Activated CD4-positive, alpha-beta memory T cell treated with anti-CD3 and anti-CD28 coated beads for 36 hours (primary cell): ENCODE data around the gene PTPN6. TPM values are rescaled to one million over a fixed set of nuclear protein-coding genes. Genes with fewer than 3 reads are reported as not detected.

Source experiments
- CTCF ChIA-PET: fragments of 350-600 bp; sonication (Branson Sonifier 250); formaldehyde crosslinking; loops from one replicate; lab custom pipeline; 2021; ENCODE audit warnings: antibody characterized with exemption, inconsistent platforms; lab: Charles Lee
- POLR2A ChIA-PET: fragments of 350-600 bp; sonication (Branson Sonifier 250); formaldehyde crosslinking; loops from one replicate; lab custom pipeline; 2021; ENCODE audit warnings: antibody characterized with exemption; lab: Charles Lee
- DNase-seq: peaks from one replicate; pipeline ENCODE4 v3.0.0-alpha.2; 2020
- H3K27ac Mint-ChIP-seq: one replicate; pipeline ENCODE4 v1.8.0; 2021; ENCODE audit warnings: mixed read lengths
- H3K27me3 Mint-ChIP-seq: one replicate; pipeline ENCODE4 v1.8.0; 2021; ENCODE audit warnings: mixed read lengths
- H3K36me3 Mint-ChIP-seq: one replicate; pipeline ENCODE4 v1.8.0; 2021; ENCODE audit warnings: mixed read lengths
- H3K4me1 Mint-ChIP-seq: one replicate; pipeline ENCODE4 v1.8.0; 2021; ENCODE audit warnings: low read depth, mixed read lengths
- H3K4me3 Mint-ChIP-seq: one replicate; pipeline ENCODE4 v1.8.0; 2021; ENCODE audit warnings: mild to moderate bottlenecking, mixed read lengths
- H3K9me3 Mint-ChIP-seq: one replicate; pipeline ENCODE4 v1.8.0; 2021; ENCODE audit warnings: mixed read lengths
- intact Hi-C: fragments of 100-400 bp; cut with micrococcal nuclease; formaldehyde crosslinking; loops from one replicate; pipeline ENCODE4 v1.15.1; 2023
- total RNA-seq, 2 experiments: library from RNA; stranded (reverse); gene quantifications; one replicate each; pipeline ENCODE4 v1.2.3, GENCODE V29; 2021

PTPN6 gene
- total RNA-seq, 2 experiments from 2014 or later: 321 to 324 TPM

- Mint-ChIP-seq H3K27ac (peak overlapping the region; percentile 83), H3K4me3 (no peak overlapping the region), H3K36me3 (peaks cover 20% of the 10 kb centered on the region), H3K9me3 (no peaks in the 10 kb centered on the region), H3K27me3 (no peaks in the 10 kb centered on the region), H3K4me1 (peaks cover 68% of the 10 kb centered on the region)
- CTCF ChIA-PET: interaction anchor here (1.2 to 2.7 kb wide), 3 partner anchors 8 to 32 kb away, joined by 3 to 10 read pairs (median 8); no protein-coding TSS in a partner anchor
- intact Hi-C loops: no loop called here
- POLR2A ChIA-PET: interaction anchor here (2.7 kb wide), 1 partner anchor 11 kb away, joined by 14 read pairs; the partner anchor contains the start of genes C12orf57 and RNU7-1
- no peak for DNase-seq
These were observed 18.4 kb upstream of the PTPN6 start for GRCh38 chr12:6932766-6933165.

- H3K9me3 Mint-ChIP-seq: no peaks in the 10 kb centered on the region
- DNase-seq: no peak
- no peaks in the 10 kb centered on the region for H3K27me3 Mint-ChIP-seq
- intact Hi-C loops: no loop called here
- ChIA-PET CTCF (interaction anchor here (0.8 to 2.7 kb wide), 6 partner anchors 8 to 62 kb away, joined by 3 to 10 read pairs (median 4); partner anchors contain the start of genes C12orf57 and RNU7-1), POLR2A (interaction anchor here (0.9 to 1.0 kb wide), 2 partner anchors 9 to 10 kb away, joined by 3 to 5 read pairs; partner anchors contain the start of genes C12orf57 and RNU7-1)
- peaks cover 65% of the 10 kb centered on the region for H3K4me1 Mint-ChIP-seq
- H3K27ac Mint-ChIP-seq: peak overlapping the region; percentile 61
- no peak overlapping the region for H3K4me3 Mint-ChIP-seq
- peaks cover 18% of the 10 kb centered on the region for H3K36me3 Mint-ChIP-seq
These were observed 17.0 kb upstream of the PTPN6 start for GRCh38 chr12:6934110-6934509.

GRCh38 chr12:6935371-6936193 lies 15.6 kb upstream of the PTPN6 start:
- CTCF ChIA-PET: interaction anchor here (1.2 to 3.3 kb wide), 7 partner anchors 8 to 64 kb away, joined by 3 to 17 read pairs (median 7); partner anchors contain the start of genes C12orf57, RNU7-1 and SPSB2
- Mint-ChIP-seq H3K27me3 (no peaks in the 10 kb centered on the region), H3K27ac (peak overlapping the region; percentile 94), H3K4me1 (peaks cover 54% of the 10 kb centered on the region), H3K36me3 (peaks cover 18% of the 10 kb centered on the region), H3K9me3 (no peaks in the 10 kb centered on the region), H3K4me3 (peak overlapping the region; percentile 76)
- POLR2A ChIA-PET: interaction anchor here (1.5 to 3.1 kb wide), 2 partner anchors 9 to 10 kb away, joined by 9 to 33 read pairs; partner anchors contain the start of genes C12orf57 and RNU7-1
- intact Hi-C loops: loop anchor here (1.0 to 2.0 kb wide), 2 partner anchors 7 to 31 kb away; partner anchors contain the start of gene LRRC23
- no peak for DNase-seq

DNA sequence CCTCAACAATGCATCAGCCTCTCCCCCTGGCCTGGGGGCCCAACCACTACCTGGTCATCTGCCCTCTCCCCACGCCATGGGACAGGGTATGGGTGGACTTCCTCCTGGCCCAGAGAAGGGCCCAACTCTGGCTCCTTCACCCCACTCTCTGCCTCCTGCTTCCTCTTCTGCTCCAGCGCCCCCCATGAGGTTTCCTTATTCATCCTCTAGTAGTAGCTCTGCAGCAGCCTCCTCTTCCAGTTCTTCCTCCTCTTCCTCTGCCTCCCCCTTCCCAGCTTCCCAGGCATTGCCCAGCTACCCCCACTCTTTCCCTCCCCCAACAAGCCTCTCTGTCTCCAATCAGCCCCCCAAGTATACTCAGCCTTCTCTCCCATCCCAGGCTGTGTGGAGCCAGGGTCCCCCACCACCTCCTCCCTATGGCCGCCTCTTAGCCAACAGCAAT lies 14.9 kb upstream of the PTPN6 start:
- H3K4me1 Mint-ChIP-seq: peaks cover 49% of the 10 kb centered on the region
- ChIA-PET CTCF (interaction anchor here (0.6 to 5.1 kb wide), 8 partner anchors 8 to 63 kb away, joined by 3 to 63 read pairs (median 10); partner anchors contain the start of genes ENO2 and SPSB2), POLR2A (interaction anchor here (0.6 to 3.2 kb wide), 6 partner anchors 8 to 45 kb away, joined by 3 to 33 read pairs (median 14); partner anchors contain the start of genes C12orf57, PTPN6 and RNU7-1)
- peaks cover 18% of the 10 kb centered on the region for H3K36me3 Mint-ChIP-seq
- peak overlapping the region; percentile 76 for H3K4me3 Mint-ChIP-seq
- H3K27me3 Mint-ChIP-seq: no peaks in the 10 kb centered on the region
- peak overlapping the region; percentile 94 for H3K27ac Mint-ChIP-seq
- intact Hi-C loops: loop anchor here (1.0 to 2.0 kb wide), 2 partner anchors 8 to 31 kb away; partner anchors contain the start of gene LRRC23
- DNase-seq: no peak
- no peaks in the 10 kb centered on the region for H3K9me3 Mint-ChIP-seq

GRCh38 chr12:6936636-6937480 lies 14.3 kb upstream of the PTPN6 start:
- peak; percentile 82 for DNase-seq
- Mint-ChIP-seq H3K27me3 (no peaks in the 10 kb centered on the region), H3K27ac (peak overlapping the region; percentile 94), H3K36me3 (peaks cover 18% of the 10 kb centered on the region), H3K4me1 (peaks cover 46% of the 10 kb centered on the region), H3K9me3 (no peaks in the 10 kb centered on the region), H3K4me3 (peak overlapping the region; percentile 76)
- intact Hi-C loops: loop anchor here (1.0 to 2.0 kb wide), 2 partner anchors 9 to 32 kb away; partner anchors contain the start of gene LRRC23
- ChIA-PET POLR2A (interaction anchor here (0.6 to 3.2 kb wide), 17 partner anchors 8 to 171 kb away, joined by 3 to 33 read pairs (median 9); partner anchors contain the start of genes ATN1, C12orf57, CDCA3 and ENO2), CTCF (interaction anchor here (0.6 to 5.1 kb wide), 13 partner anchors 8 to 175 kb away, joined by 3 to 63 read pairs (median 8); partner anchors contain the start of genes ENO2 and SPSB2)

GRCh38 chr12:6937481-6938352 lies 13.4 kb upstream of the PTPN6 start:
- POLR2A ChIA-PET: interaction anchor here (0.6 to 3.2 kb wide), 22 partner anchors 9 to 185 kb away, joined by 3 to 33 read pairs (median 5); partner anchors contain the start of genes ATN1, CDCA3, EMG1 and ENO2
- Mint-ChIP-seq H3K9me3 (no peaks in the 10 kb centered on the region), H3K4me3 (peak overlapping the region; percentile 76), H3K36me3 (peaks cover 18% of the 10 kb centered on the region), H3K27ac (peak overlapping the region; percentile 94), H3K27me3 (no peaks in the 10 kb centered on the region), H3K4me1 (peaks cover 44% of the 10 kb centered on the region)
- intact Hi-C loops: loop anchor here (1.0 to 2.0 kb wide), 2 partner anchors 13 to 33 kb away; partner anchors contain the start of gene LRRC23
- CTCF ChIA-PET: interaction anchor here (0.6 to 5.1 kb wide), 25 partner anchors 9 to 420 kb away, joined by 3 to 63 read pairs (median 5); partner anchors contain the start of genes ATN1, ENO2, MLF2 and SPSB2
- peak; percentile 96 for DNase-seq

GRCh38 chr12:6938353-6939190 lies 12.6 kb upstream of the PTPN6 start:
- Mint-ChIP-seq H3K27ac (peak overlapping the region; percentile 94), H3K4me3 (peak overlapping the region; percentile 76), H3K4me1 (peaks cover 45% of the 10 kb centered on the region), H3K9me3 (no peaks in the 10 kb centered on the region), H3K36me3 (peaks cover 20% of the 10 kb centered on the region), H3K27me3 (peaks cover 2% of the 10 kb centered on the region)
- intact Hi-C loops: loop anchor here (1.0 kb wide), 1 partner anchor 14 kb away; no protein-coding TSS in a partner anchor
- DNase-seq: no peak
- ChIA-PET CTCF (interaction anchor here (0.7 to 5.1 kb wide), 24 partner anchors 8 to 185 kb away, joined by 3 to 63 read pairs (median 6); partner anchors contain the start of genes ATN1, ENO2, MLF2 and SPSB2), POLR2A (interaction anchor here (0.8 to 3.2 kb wide), 23 partner anchors 8 to 186 kb away, joined by 3 to 33 read pairs (median 5); partner anchors contain the start of genes ATN1, CDCA3, EMG1 and ENO2)

DNA sequence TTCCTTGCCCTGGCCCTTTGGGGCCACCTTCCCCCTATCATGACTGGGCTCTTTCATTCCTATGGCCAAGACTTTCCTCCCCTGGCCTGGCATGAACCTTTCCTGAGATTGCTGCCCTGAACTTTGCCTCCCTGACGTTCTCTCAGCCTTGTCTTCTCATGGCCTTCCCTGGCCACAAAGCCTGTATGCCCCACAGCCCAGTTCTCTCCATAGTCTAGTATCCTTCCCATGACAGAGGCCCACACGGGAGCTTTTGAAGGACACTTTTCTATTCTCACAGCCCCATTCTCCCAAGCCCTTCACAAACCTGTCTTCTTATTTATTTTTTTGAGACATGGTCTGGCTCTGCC lies 12.0 kb upstream of the PTPN6 start:
- Mint-ChIP-seq H3K4me3 (peak overlapping the region; percentile 4), H3K36me3 (peaks cover 26% of the 10 kb centered on the region), H3K4me1 (peaks cover 45% of the 10 kb centered on the region), H3K27ac (peak overlapping the region; percentile 94), H3K9me3 (no peaks in the 10 kb centered on the region), H3K27me3 (peaks cover 6% of the 10 kb centered on the region)
- intact Hi-C loops: no loop called here
- POLR2A ChIA-PET: interaction anchor here (0.9 to 3.2 kb wide), 9 partner anchors 10 to 87 kb away, joined by 3 to 19 read pairs (median 5); partner anchors contain the start of genes CDCA3, EMG1, PHB2 and PTPN6
- DNase-seq: no peak
- CTCF ChIA-PET: interaction anchor here (1.4 to 5.1 kb wide), 7 partner anchors 10 to 66 kb away, joined by 4 to 63 read pairs (median 6); partner anchors contain the start of gene SPSB2

DNA sequence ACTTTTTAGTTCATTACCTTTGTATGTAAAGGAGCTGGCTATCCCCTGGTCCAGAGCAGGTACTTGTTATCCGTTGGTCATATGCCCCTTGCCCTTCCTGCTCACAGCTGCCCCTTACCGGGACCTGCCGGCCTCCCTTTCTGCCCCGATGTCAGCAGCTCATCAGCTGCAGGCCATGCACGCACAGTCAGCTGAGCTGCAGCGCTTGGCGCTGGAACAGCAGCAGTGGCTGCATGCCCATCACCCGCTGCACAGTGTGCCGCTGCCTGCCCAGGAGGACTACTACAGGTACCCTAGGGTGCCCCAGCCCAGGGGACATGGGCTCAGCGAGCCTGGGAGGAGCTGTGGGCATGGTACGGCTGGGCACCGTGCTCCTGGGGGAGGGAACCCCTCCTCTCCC lies 9.9 kb upstream of the PTPN6 start:
- intact Hi-C loops: no loop called here
- CTCF ChIA-PET: interaction anchor here (1.0 to 5.1 kb wide), 4 partner anchors 8 to 24 kb away, joined by 4 to 63 read pairs (median 8); no protein-coding TSS in a partner anchor
- Mint-ChIP-seq H3K4me3 (no peak overlapping the region), H3K27me3 (peaks cover 6% of the 10 kb centered on the region), H3K9me3 (no peaks in the 10 kb centered on the region), H3K27ac (no peak overlapping the region), H3K4me1 (peaks cover 40% of the 10 kb centered on the region), H3K36me3 (peaks cover 28% of the 10 kb centered on the region)
- POLR2A ChIA-PET: interaction anchor here (0.6 to 2.2 kb wide), 3 partner anchors 8 to 31 kb away, joined by 3 to 6 read pairs (median 3); no protein-coding TSS in a partner anchor
- no peak for DNase-seq
